KOPT-K1 (cell line): ENCODE results near the gene FANCG.

Source experiments
- H3K27ac ChIP-seq: fragments of 200-600 bp; sonication (generic); 2 replicates; pipeline ENCODE4 v1.5.1; 2016; ENCODE audit warnings: antibody characterized with exemption, mild to moderate bottlenecking, low read depth, low read length; ENCODE audit not compliant: poor library complexity, severe bottlenecking
- H3K36me3 ChIP-seq: fragments of 200-600 bp; sonication (generic); 2 replicates; pipeline ENCODE4 v1.5.1; 2017; ENCODE audit warnings: antibody characterized with exemption, mild to moderate bottlenecking, low read length, moderate library complexity; ENCODE audit not compliant: insufficient read depth
- H3K9me3 ChIP-seq: fragments of 200-600 bp; sonication (generic); 2 replicates; pipeline ENCODE4 v1.5.1; 2017; ENCODE audit warnings: antibody characterized with exemption, low read length, mild to moderate bottlenecking; ENCODE audit not compliant: insufficient read depth, poor library complexity, severe bottlenecking

The FANCG gene

DNA sequence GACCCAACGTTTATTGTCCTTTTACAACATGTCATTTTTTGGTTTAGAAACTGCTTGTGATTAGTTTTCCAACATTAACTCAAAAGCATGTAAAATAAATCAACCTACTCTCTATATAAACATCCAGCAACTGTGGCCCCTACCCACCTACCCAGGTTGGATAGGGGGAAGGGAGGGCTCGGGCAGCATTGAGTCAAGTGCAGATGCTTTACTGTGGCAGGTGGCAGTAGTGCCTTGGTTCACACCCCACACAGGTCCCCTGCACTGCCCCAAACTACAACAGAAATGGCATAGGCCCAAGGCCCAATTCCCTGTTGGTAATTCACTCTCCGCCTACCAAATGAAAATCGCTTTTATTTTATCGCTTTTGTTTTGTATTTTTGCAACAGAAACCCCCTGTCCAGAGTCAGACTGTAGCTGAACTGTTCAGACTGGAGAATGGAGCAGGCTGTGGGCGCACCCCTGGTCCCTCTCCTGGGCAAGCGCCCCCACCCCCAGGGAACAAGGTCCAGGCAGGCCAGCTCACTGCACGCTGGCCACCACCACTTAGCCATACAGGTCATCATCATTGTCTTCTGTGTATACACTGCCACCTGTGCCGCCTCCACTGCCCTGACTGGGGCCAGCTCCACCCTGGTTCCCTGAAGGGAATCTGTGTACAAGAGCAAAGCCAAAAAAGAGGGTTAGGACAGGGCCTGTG is 23.0 kb downstream of the FANCG start:
- Histone ChIP-seq H3K9me3 (no peaks in the 10 kb centered on the region), H3K27ac (no peak overlapping the region), H3K36me3 (peaks cover 91% of the 10 kb centered on the region)

DNA sequence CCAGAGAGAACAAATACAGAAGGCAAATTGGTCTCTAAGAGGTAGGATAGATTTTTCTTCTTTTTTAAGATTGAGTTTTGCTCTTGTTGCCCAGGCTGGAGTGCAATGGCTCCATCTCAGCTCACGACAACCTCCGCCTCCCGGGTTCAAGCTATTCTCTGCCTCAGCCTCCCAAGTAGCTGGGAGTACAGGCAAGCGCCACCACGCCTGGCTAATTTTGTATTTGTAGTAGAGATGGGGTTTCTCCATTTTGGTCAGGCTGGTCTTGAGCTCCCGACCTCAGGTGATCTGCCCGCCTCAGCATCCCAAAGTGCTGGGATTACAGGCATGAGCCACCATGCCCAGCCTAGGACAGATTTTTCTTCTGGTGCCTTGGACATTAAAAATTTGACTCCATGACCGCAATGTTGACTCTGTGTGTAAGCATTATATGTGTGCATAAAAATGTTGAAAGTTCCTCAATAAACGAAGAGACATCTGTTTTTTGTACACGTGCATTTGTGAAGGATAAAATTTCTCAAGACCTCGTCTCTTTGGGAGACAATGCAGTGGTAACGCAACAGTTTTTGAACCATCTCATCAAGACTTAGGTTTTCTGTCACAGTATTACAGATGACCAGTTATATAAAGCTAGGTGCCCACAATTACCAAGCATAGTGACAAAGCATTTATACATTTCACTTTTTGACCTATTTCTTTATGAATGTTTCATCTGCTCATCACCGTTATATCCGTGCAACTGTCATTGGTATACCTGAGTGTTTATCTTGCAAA is 24.7 kb downstream of the FANCG start:
- H3K36me3 ChIP-seq = peaks cover 89% of the 10 kb centered on the region
- no peak overlapping the region for H3K27ac ChIP-seq
- no peaks in the 10 kb centered on the region for H3K9me3 ChIP-seq

DNA sequence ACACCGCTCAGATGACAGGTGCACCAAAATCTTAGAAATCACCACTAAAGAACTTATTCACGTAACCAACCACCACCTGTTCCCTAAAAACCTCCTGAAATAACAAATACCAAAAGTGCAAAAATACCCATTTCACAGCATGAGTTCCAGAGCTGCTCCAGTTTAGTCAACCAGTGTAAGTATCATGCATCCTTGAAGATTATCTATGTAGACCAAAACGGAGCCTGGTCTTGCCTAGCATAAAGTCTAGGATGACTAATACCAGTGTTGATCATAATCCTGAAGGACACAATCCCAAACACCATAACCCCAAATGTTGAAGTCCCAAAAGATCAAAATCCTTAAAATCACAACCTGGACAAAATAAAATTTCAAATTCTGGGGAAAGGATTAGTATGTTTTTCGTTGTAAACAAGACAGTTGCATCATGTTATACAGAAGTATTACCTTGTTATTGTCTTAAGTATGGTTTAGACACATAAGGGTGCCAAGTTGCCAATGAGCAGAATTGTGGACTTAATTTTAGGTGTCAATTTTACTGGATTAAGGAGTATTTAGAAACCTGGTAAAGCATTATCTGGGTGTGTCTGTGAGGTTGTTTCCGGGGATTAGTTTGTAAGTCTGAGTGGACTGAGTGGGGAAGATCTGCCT is 25.4 kb downstream of the FANCG start:
- H3K36me3 ChIP-seq = peaks cover 89% of the 10 kb centered on the region
- H3K9me3 ChIP-seq = no peaks in the 10 kb centered on the region
- no peak overlapping the region for H3K27ac ChIP-seq

DNA sequence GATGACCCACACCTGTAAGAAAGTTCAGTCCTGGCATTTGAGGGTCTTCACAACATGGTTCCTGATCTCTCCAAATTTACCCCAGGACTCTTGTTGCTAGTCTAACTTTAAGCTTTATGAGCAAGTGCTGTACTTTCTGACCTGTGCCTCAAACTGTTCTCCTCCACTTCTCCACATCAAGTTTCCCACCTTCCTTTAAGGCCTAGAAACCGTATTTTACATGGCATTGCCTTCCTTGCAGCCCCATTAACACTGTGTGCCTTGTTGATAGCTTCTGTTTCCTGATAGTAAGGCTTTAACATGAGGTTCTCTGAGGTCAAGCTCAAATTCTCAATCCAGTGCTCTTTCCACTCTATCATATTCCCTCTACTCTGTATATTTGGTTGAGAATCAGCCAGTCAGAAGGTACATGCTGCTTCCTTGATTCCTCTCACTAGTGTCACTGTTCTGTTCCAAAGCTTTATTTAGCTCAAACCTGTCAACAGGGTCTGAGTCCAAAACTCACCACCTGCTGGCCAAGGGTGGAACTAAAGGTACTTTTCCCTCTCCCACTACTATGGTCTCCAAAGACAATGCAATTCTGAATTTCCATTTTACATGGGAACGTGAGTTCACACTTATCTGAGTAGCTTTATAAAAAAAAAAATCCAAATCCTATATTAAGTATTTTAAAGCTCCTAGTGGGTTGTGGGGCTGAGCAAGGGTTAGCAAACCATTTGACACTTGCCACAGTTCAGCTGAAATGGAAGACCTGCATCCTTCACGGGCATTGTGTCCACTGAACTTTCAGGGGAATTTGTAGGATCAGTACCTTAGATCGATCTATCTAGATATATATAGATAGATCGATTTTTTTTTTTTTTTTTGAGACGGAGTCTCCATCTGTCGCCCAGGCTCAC is 28.4 kb downstream of the FANCG start:
- Histone ChIP-seq H3K36me3 (peaks cover 78% of the 10 kb centered on the region), H3K9me3 (no peaks in the 10 kb centered on the region), H3K27ac (no peak overlapping the region)

DNA sequence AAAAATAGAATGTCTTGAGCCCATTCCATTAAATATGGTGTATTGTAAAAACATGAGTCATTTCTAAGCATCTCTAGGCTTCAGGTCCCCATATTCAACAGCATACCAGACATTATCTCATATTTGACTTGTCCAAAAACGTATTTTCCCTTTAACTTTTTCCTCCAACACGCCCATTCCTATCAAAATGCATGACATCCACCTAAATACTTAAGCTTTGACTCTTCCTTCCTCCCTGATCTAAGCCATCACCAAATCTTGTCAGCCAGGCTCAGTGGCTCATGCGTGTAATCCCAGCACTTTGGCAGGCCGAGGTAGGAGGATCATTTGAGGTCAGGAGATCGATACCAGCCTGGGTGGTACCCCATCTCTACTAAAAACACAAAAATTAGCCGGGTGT is 31.2 kb downstream of the FANCG start:
- Histone ChIP-seq H3K36me3 (peaks cover 65% of the 10 kb centered on the region), H3K9me3 (no peaks in the 10 kb centered on the region), H3K27ac (no peak overlapping the region)

DNA sequence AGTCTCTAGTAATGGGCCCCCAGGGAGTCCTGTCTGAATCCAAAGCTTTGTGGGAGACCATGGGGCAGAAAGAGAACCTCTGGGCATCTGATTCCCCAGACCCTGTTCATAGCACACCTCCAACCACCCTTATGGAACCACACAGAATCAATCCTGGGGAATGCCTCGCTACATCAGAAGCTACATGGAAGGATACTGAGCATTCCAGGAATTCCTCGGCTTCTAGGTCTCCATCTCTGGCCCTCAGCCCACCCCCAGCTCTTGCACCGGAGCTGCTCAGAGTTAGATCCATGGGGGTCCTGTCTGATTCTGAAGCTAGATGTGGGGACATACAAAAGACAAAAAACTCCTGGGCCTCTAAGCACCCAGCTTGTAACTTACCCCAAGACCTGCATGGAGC is 35.7 kb downstream of the FANCG start:
- Histone ChIP-seq H3K9me3 (no peaks in the 10 kb centered on the region), H3K36me3 (peaks cover 42% of the 10 kb centered on the region), H3K27ac (no peak overlapping the region)

DNA sequence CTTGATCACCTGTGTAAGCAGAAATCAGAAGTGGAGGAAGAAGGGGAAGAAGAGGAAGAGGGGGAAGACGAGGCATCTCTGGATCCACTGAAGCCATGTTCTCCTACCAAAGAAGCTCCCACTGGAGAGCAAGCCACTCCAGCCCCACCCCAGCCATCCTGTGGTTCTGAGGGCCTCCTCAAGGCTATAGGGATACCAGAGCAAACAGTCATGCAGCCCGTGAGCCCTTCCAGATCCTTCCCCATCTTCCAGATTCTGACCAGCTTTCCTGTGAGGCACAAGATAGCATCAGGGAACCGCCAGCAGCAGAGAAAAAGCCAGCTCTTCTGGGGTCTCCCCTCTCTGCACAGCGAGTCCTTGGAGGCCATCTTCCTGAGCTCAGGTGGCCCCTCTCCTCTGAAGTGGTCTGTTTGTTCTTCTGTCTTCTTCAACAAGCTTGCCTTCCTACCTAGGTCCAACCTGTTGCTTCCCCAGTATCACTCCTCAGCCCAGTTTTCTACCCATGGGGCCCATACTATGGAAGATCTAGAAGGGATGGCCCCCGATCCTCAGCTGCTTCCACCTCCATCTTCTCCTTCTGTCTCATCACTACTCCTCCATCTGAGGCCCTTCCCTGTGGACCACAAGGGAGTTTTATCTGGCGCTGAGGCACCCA is 36.7 kb downstream of the FANCG start:
- Histone ChIP-seq H3K9me3 (no peaks in the 10 kb centered on the region), H3K27ac (no peak overlapping the region)

DNA sequence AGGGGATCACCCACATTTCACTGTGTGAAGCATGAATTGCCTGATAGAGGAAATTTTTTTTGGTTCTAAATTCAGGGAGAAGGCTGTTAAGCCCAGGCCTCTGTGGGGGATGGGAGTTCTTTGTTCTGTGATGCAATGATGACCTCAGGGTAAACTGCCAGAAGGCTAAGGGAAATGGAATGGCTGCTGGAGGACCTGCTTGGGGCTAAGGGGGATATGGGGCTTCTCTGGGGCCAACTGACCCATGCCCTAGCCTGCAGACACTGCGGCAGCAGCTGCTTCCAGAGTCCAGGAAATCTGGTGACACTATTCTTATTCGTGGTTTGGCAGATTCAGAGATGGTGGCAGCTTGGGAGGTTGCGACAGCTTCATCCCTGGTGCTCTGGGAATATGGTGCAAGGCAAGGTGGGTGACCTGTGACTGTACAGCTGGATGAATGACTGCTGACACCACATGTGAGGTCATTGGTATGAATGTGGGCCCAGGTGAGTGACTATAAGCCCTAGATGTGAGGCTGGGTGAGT is 37.6 kb downstream of the FANCG start:
- H3K9me3 ChIP-seq = no peaks in the 10 kb centered on the region
- peaks cover 26% of the 10 kb centered on the region for H3K36me3 ChIP-seq
- H3K27ac ChIP-seq = no peak overlapping the region

More for the DNA sequence above, 36.7 kb downstream of the FANCG start:
- peaks cover 31% of the 10 kb centered on the region for H3K36me3 ChIP-seq

DNA sequence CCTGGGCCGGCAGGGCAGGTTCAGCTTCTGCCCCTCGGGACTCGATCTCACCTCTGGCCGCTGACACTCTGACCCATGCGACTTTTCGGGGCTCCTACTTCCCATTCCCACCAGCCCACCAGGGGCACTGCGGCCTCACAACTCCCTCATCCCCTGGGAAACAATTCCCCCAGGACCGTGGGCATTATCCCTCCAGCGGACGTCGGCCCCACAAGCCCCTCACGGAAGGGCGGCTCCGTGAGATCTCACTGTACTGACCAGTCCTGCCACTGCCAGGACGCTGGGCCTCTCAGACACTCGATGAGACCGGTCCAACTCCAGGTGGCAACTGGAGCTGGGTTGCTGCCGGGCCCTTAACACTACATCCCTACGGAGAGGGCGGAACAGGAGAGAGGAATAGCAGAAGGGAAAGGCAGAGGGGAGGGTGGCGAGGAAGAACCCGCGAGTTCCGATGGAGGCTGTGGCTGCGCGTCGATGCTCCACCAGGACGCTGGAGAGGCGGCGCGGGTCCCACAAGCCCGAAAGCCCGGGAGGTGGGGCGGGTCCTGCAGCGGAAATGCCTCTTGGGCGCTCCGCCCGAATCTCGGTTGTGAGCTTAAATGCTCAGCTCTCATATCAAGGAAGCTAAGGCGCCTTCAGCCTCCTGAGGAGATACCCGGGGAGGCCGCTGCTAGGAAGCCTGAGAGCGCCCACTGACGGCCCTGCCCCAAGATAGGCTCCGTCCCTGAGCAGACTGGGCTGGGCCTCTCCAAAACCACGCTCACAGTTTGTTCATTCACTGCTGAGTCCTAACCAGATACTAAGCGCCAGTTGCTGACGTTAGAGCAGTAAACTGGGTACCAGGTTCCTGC is 43.7 kb downstream of the FANCG start:
- peak overlapping the region; percentile 41 for H3K27ac ChIP-seq
- H3K9me3 ChIP-seq = no peaks in the 10 kb centered on the region
- no peaks in the 10 kb centered on the region for H3K36me3 ChIP-seq

DNA sequence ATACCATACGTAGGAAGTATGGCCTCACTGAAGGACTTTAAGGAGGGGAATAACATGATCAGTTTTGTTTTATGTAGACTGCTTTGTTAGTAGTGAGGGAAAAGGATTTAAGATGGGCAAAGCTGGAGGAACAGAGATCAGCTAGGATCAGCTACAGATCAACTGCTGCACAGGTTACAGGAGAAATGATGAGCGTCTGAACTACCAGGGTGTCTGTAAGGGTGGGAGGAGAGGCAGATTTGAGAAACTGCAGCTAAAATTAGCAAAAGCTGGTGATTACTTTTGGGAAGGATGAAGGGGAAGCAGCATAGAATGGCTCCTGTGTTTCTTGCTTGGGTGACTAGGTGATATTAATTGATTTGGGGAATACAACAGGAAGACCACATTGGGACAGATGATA is 46.6 kb downstream of the FANCG start:
- H3K36me3 ChIP-seq = no peaks in the 10 kb centered on the region
- H3K9me3 ChIP-seq = peaks cover 7% of the 10 kb centered on the region
- no peak overlapping the region for H3K27ac ChIP-seq

DNA sequence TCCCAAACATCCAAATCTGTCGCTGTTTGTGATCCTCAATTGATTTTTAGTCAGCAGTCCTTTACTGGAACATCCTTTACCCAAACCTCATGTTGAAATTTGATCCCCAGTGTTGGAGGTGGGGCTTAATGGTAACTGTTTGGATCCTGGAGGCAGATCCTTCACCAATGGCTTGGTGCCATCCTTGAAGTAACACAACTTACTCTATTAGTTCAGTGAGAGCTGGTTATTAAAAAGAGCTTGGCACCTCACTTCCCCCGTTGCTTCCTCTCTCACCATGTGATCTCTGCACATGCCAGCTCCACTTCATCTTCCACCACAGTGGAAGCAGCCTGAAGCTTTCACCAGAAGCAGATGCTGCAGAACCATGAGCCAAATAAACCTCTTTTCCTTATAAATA is 49.9 kb downstream of the FANCG start:
- H3K27ac ChIP-seq = no peak overlapping the region
- H3K9me3 ChIP-seq = peaks cover 7% of the 10 kb centered on the region
- no peaks in the 10 kb centered on the region for H3K36me3 ChIP-seq

DNA sequence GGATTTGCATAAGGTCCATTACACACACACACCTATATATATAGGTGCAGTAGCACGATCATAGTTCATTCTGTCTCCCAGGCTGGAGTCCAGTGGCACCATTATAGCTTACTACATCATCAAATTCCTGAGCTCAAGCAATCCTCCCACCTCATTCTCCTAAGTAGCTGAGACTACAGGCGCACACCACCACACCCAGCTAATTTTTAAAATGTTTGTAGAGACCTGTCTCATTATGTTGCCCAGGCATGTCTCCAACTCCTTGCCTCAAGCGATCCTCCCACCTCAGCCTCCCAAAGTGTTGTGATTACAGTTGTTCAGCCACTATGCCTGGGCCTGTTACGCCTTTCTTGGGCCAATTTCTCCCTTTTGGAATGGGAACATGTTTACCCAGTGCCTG is 50.5 kb downstream of the FANCG start:
- peaks cover 7% of the 10 kb centered on the region for H3K9me3 ChIP-seq
- no peak overlapping the region for H3K27ac ChIP-seq
- H3K36me3 ChIP-seq = no peaks in the 10 kb centered on the region

DNA sequence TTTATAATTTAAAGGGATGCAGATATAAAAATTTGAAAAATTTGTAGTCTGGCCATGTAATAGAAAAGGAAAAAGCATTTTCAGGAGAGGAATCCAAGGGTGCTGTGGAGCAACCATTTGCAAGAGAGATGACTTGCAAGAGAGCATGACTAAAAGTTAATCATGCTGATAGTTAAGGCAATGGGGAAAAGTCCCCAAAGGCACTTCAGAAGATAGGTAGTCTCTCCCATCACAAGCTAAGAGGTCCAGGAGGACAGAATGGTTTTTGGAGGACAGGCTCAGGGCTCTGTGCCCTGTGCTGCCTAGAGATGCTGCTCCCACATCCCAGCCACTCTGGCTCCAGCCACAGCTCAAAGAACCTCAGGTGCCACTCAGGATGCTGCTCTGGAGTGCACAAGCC is 51.4 kb downstream of the FANCG start:
- peaks cover 7% of the 10 kb centered on the region for H3K9me3 ChIP-seq
- H3K27ac ChIP-seq = peak overlapping the region; percentile 59
- H3K36me3 ChIP-seq = no peaks in the 10 kb centered on the region
